Stimulated activated CD4-positive, alpha-beta T cell treated with anti-CD3 and anti-CD28 coated beads, TNF-alpha, amount 100 ng/mL, for 24 hours (primary cell): Measurements from ENCODE around the gene BOD1L1.
"Not testable (repeated sequence)": the region's sequence is repeated elsewhere in the genome, so short reads cannot be mapped to it uniquely, and the experiment has no call there.

Experiments used
- DNase-seq, 3 experiments: peaks; one replicate each; pipeline ENCODE4 v3.0.0-alpha.2; 2020; ENCODE audit warnings: low read depth in 3 of 3

BOD1L1 gene

GRCh38 chr4:13618212-13618806 is 9.2 kb downstream of the BOD1L1 start:
- DNase-seq, result no peak

- no peak for DNase-seq
These were observed 9.7 kb downstream of the BOD1L1 start for GRCh38 chr4:13617801-13618200.

- DNase-seq, result no peak
These were observed 10.9 kb downstream of the BOD1L1 start for GRCh38 chr4:13616597-13616996.

- DNase-seq, result no peak
These were observed 12.4 kb downstream of the BOD1L1 start for GRCh38 chr4:13615161-13615560.

GRCh38 chr4:13612569-13612968 is 15.0 kb downstream of the BOD1L1 start:
- DNase-seq, result no peak

GRCh38 chr4:13611283-13611842 is 16.2 kb downstream of the BOD1L1 start:
- no peak for DNase-seq

- no peak for DNase-seq
These were observed 22.2 kb downstream of the BOD1L1 start for GRCh38 chr4:13605330-13605729.

GRCh38 chr4:13601848-13602247 is 25.7 kb downstream of the BOD1L1 start:
- no peak for DNase-seq

GRCh38 chr4:13601048-13601447 is 26.5 kb downstream of the BOD1L1 start:
- no peak for DNase-seq

- no peak for DNase-seq
These were observed 28.4 kb downstream of the BOD1L1 start for GRCh38 chr4:13599159-13599558.

GRCh38 chr4:13597604-13598003 is 29.9 kb downstream of the BOD1L1 start:
- no peak for DNase-seq

GRCh38 chr4:13597141-13597540 is 30.4 kb downstream of the BOD1L1 start:
- no peak for DNase-seq

- DNase-seq, result no peak
These were observed 35.3 kb downstream of the BOD1L1 start for GRCh38 chr4:13592220-13592619.

GRCh38 chr4:13590766-13591165 is 36.8 kb downstream of the BOD1L1 start:
- DNase-seq, result no peak

GRCh38 chr4:13588954-13589353 is 38.6 kb downstream of the BOD1L1 start:
- DNase-seq, result no peak

GRCh38 chr4:13584481-13584880 is 43.0 kb downstream of the BOD1L1 start:
- no peak for DNase-seq

- DNase-seq, result no peak
These were observed 47.5 kb downstream of the BOD1L1 start for GRCh38 chr4:13580036-13580435.

GRCh38 chr4:13577660-13578059 is 49.9 kb downstream of the BOD1L1 start:
- no peak for DNase-seq

- no peak for DNase-seq
These were observed 56.6 kb downstream of the BOD1L1 start for GRCh38 chr4:13570916-13571315.

- no peak for DNase-seq
These were observed 60.4 kb downstream of the BOD1L1 start for GRCh38 chr4:13567125-13567524.

GRCh38 chr4:13562876-13563275 is 64.6 kb downstream of the BOD1L1 start:
- no peak for DNase-seq

GRCh38 chr4:13561673-13562072 is 65.9 kb downstream of the BOD1L1 start:
- DNase-seq, result no peak

- not testable (repeated sequence) for DNase-seq
These were observed 67.4 kb downstream of the BOD1L1 start for GRCh38 chr4:13560111-13560510.

- no peak for DNase-seq
These were observed 68.1 kb downstream of the BOD1L1 start for GRCh38 chr4:13559413-13559812.
